Ascending aorta (tissue), 2 donors: ENCODE measurements around the gene GFAP. TPM values are rescaled to one million over a fixed set of nuclear protein-coding genes. Genes with fewer than 3 reads are reported as not detected.

Experiments used
- DNase-seq, 2 donors: peaks; one replicate each; pipeline ENCODE4 v3.0.0-alpha.2; 2019; ENCODE audit warnings: low spot score in 2 of 2
- H3K27ac ChIP-seq, 2 donors: fragments of 200-600 bp; sonication (generic); one replicate each; pipeline ENCODE4 v1.5.1; 2016 to 2017; ENCODE audit warnings: mild to moderate bottlenecking in 1 of 2
- H3K27me3 ChIP-seq: fragments of 200-600 bp; sonication (generic); one replicate; pipeline ENCODE4 v1.5.1; 2017
- H3K36me3 ChIP-seq, 2 donors: fragments of 200-600 bp; sonication (generic); one replicate each; pipeline ENCODE4 v1.5.1; 2016
- H3K4me1 ChIP-seq, 2 donors: fragments of 200-600 bp; sonication (generic); one replicate each; pipeline ENCODE4 v1.5.1; 2016 to 2017; ENCODE audit warnings: mild to moderate bottlenecking in 1 of 2
- H3K4me3 ChIP-seq, 2 donors: fragments of 200-600 bp; sonication (generic); one replicate each; pipeline ENCODE4 v1.5.1; 2016 to 2017; ENCODE audit warnings: mild to moderate bottlenecking in 1 of 2
- H3K9me3 ChIP-seq, 2 donors: fragments of 200-600 bp; sonication (generic); one replicate each; pipeline ENCODE4 v1.5.1; 2016
- CTCF ChIP-seq, 3 experiments: fragments of 200-600 bp in 2 of 3; fragments of 450-650 bp in 1 of 3; sonication (generic) in 2 of 3; IDR thresholded peaks; one replicate each; pipeline ENCODE4 v1.5.1; 2016 to 2019; ENCODE audit warnings: antibody characterized with exemption in 3 of 3, mild to moderate bottlenecking in 1 of 3, moderate library complexity in 1 of 3
- intact Hi-C: fragments of 100-400 bp; cut with DNase I; formaldehyde crosslinking; loops from one replicate; pipeline ENCODE4 v1.15.1; 2023
- total RNA-seq: library from RNA; depleted of rRNA; stranded (reverse); fragments of >200 nt; gene quantifications from one replicate; pipeline ENCODE4 v1.1.0, GENCODE V29; 2016

GFAP gene
- 1.7 TPM for total RNA-seq

GRCh38 chr17:44915321-44915726 is at the start of gene GFAP:
Gene GFAP, minus strand, starts transcription at chr17:44915500. Its CDS starts 14 bp downstream, at chr17:44915486.
- no peak for TF ChIP-seq CTCF (IDR thresholded peaks at IDR 0.05)
- DNase-seq: no peak
- no peaks in the 10 kb centered on the region for H3K9me3 ChIP-seq
- peaks cover 12 to 29% of the 10 kb centered on the region in 2 donors for H3K4me1 ChIP-seq
- H3K27me3 ChIP-seq: no peaks in the 10 kb centered on the region
- peak within 1 kb of the TSS in 1 of 2 donors; percentile 34 for H3K4me3 ChIP-seq
- intact Hi-C loops: loop anchor here (5.0 kb wide), 1 partner anchor 282 kb away; no protein-coding TSS in a partner anchor
- peak within 1 kb of the TSS; percentile 64 to 81 for H3K27ac ChIP-seq
- no peaks in the 10 kb centered on the region for H3K36me3 ChIP-seq

GRCh38 chr17:44961921-44962350 is 46.6 kb upstream of the GFAP start:
- H3K27ac ChIP-seq: no peak overlapping the region
- H3K36me3 ChIP-seq: no peaks in the 10 kb centered on the region
- peaks cover 5% of the 10 kb centered on the region for H3K27me3 ChIP-seq
- H3K4me3 ChIP-seq: no peak overlapping the region
- H3K4me1 ChIP-seq: peaks cover 0 to 5% of the 10 kb centered on the region in 2 donors
- H3K9me3 ChIP-seq: no peaks in the 10 kb centered on the region
- TF ChIP-seq CTCF (IDR thresholded peaks at IDR 0.05): no peak
- DNase-seq: no peak
- intact Hi-C loops: no loop called here

GRCh38 chr17:44960691-44961090 is 45.4 kb upstream of the GFAP start:
- Histone ChIP-seq H3K4me3 (no peak overlapping the region), H3K4me1 (peaks cover 0 to 5% of the 10 kb centered on the region in 2 donors), H3K27ac (no peak overlapping the region), H3K9me3 (no peaks in the 10 kb centered on the region), H3K36me3 (no peaks in the 10 kb centered on the region), H3K27me3 (no peaks in the 10 kb centered on the region)
- no peak for TF ChIP-seq CTCF (IDR thresholded peaks at IDR 0.05)
- intact Hi-C loops: no loop called here
- no peak for DNase-seq

- H3K4me3 ChIP-seq: peak overlapping the region; percentile 17 to 41
- H3K4me1 ChIP-seq: peaks cover 0 to 5% of the 10 kb centered on the region in 2 donors
- no peaks in the 10 kb centered on the region for H3K9me3 ChIP-seq
- no peaks in the 10 kb centered on the region for H3K36me3 ChIP-seq
- DNase-seq: no peak
- no peak overlapping the region for H3K27ac ChIP-seq
- TF ChIP-seq CTCF (IDR thresholded peaks at IDR 0.05): no peak
- intact Hi-C loops: no loop called here
- H3K27me3 ChIP-seq: no peaks in the 10 kb centered on the region
These were observed 44.7 kb upstream of the GFAP start for GRCh38 chr17:44959821-44960531.

- no peaks in the 10 kb centered on the region for H3K27me3 ChIP-seq
These were observed 42.0 kb upstream of the GFAP start for GRCh38 chr17:44956998-44957981.

More at GRCh38 chr17:44956998-44957981, 42.0 kb upstream of the GFAP start:
- H3K36me3 ChIP-seq: no peaks in the 10 kb centered on the region
- H3K4me1 ChIP-seq: peaks cover 0 to 5% of the 10 kb centered on the region in 2 donors
- no peak for TF ChIP-seq CTCF (IDR thresholded peaks at IDR 0.05)
- H3K4me3 ChIP-seq: no peak overlapping the region
- intact Hi-C loops: no loop called here
- DNase-seq: no peak
- H3K9me3 ChIP-seq: no peaks in the 10 kb centered on the region
- H3K27ac ChIP-seq: no peak overlapping the region
